ENCODE data around the gene IL1R1. TPM values are rescaled to one million over a fixed set of nuclear protein-coding genes. Genes with fewer than 3 reads are reported as not detected.

The IL1R1 gene
- total RNA-seq, 2 experiments from 2014 or later = not detected

- Histone ChIP-seq H3K4me3 (ENCODE audit: low read depth, low read length, poor library complexity, severe bottlenecking) (no peak overlapping the region), H3K36me3 (ENCODE audit: insufficient read depth, low read length) (no peaks in the 10 kb centered on the region), H2AFZ (ENCODE audit: low read length) (no peak overlapping the region), H4K20me1 (ENCODE audit: insufficient read depth, low read length) (no peaks in the 10 kb centered on the region), H3K27ac (ENCODE audit: low read depth, low read length, poor library complexity, severe bottlenecking) (no peak overlapping the region), H3K4me1 (ENCODE audit: insufficient read depth, low read length, poor library complexity, severe bottlenecking) (no peaks in the 10 kb centered on the region), H3K4me2 (ENCODE audit: low read length) (no peak overlapping the region), H3K9me2 (ENCODE audit: insufficient read depth, low read length) (no peaks in the 10 kb centered on the region), H3K79me2 (ENCODE audit: insufficient read depth, low read depth, low read length) (no peaks in the 10 kb centered on the region), H3K9me3 (ENCODE audit: low read length) (no peaks in the 10 kb centered on the region)
- ChIA-PET POLR2A (no interaction called here), CTCF (ENCODE audit: unreplicated experiment) (no interaction called here)
- TF ChIP-seq EZH2phosphoT487 (IDR thresholded peaks at IDR 0.05; ENCODE audit: borderline replicate concordance, low read depth, low read length) (no peak), CTCF (conservative IDR thresholded peaks at IDR 0.05; ENCODE audit: low read length) (no peak)
- BruUV-seq (replicated peaks) = no TSS peak
- no peak for DNase-seq (ENCODE audit: low spot score)
- intact Hi-C loops (cut with micrococcal nuclease; ENCODE audit: unreplicated experiment) = no loop called here
Measured at GRCh38 chr2:102096103-102096502, 46.4 kb upstream of the IL1R1 start.

DNA sequence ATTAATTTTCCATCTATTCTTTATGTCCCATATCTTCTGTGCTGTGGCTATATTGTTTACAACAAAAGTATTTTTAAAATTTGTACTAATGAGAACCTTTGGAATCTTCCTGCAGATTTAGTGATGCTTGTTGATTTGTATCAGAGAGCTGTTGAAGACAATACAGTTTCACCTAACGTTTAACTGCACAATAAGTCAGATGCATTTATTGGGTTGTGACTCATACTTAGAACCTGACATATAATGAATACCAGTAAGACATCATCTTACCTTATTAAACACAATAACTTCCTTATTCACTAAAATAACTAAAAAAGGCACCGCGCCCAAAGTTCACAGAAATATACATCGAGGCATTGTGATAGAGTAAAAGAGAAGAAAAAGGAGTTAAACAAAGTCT is 43.8 kb upstream of the IL1R1 start:
- Histone ChIP-seq H3K79me2 (ENCODE audit: insufficient read depth, low read depth, low read length) (no peaks in the 10 kb centered on the region), H3K4me2 (ENCODE audit: low read length) (no peak overlapping the region), H3K4me3 (ENCODE audit: low read depth, low read length, poor library complexity, severe bottlenecking) (no peak overlapping the region), H2AFZ (ENCODE audit: low read length) (no peak overlapping the region), H3K4me1 (ENCODE audit: insufficient read depth, low read length, poor library complexity, severe bottlenecking) (no peaks in the 10 kb centered on the region), H3K36me3 (ENCODE audit: insufficient read depth, low read length) (no peaks in the 10 kb centered on the region), H3K9me2 (ENCODE audit: insufficient read depth, low read length) (no peaks in the 10 kb centered on the region), H4K20me1 (ENCODE audit: insufficient read depth, low read length) (no peaks in the 10 kb centered on the region), H3K27ac (ENCODE audit: low read depth, low read length, poor library complexity, severe bottlenecking) (no peak overlapping the region), H3K9me3 (ENCODE audit: low read length) (0 out of 2 replicates have a peak, but pooled peaks cover 4% of the 10 kb centered on the region)
- DNase-seq (ENCODE audit: low spot score) = no peak
- CTCF ChIA-PET (ENCODE audit: unreplicated experiment) = no interaction called here
- POLR2A ChIA-PET = no interaction called here
- intact Hi-C loops (cut with micrococcal nuclease; ENCODE audit: unreplicated experiment) = no loop called here
- BruUV-seq (replicated peaks) = no TSS peak
- TF ChIP-seq CTCF (conservative IDR thresholded peaks at IDR 0.05; ENCODE audit: low read length) (no peak), EZH2phosphoT487 (IDR thresholded peaks at IDR 0.05; ENCODE audit: borderline replicate concordance, low read depth, low read length) (no peak)

GRCh38 chr2:102099536-102100298 is 42.8 kb upstream of the IL1R1 start:
- Histone ChIP-seq H3K9me2 (ENCODE audit: insufficient read depth, low read length) (no peaks in the 10 kb centered on the region), H4K20me1 (ENCODE audit: insufficient read depth, low read length) (no peaks in the 10 kb centered on the region), H3K79me2 (ENCODE audit: insufficient read depth, low read depth, low read length) (no peaks in the 10 kb centered on the region), H3K4me2 (ENCODE audit: low read length) (no peak overlapping the region), H3K9me3 (ENCODE audit: low read length) (0 out of 2 replicates have a peak, but pooled peaks cover 4% of the 10 kb centered on the region), H2AFZ (ENCODE audit: low read length) (no peak overlapping the region), H3K4me1 (ENCODE audit: insufficient read depth, low read length, poor library complexity, severe bottlenecking) (no peaks in the 10 kb centered on the region), H3K36me3 (ENCODE audit: insufficient read depth, low read length) (no peaks in the 10 kb centered on the region), H3K4me3 (ENCODE audit: low read depth, low read length, poor library complexity, severe bottlenecking) (no peak overlapping the region), H3K27ac (ENCODE audit: low read depth, low read length, poor library complexity, severe bottlenecking) (no peak overlapping the region)
- TF ChIP-seq EZH2phosphoT487 (IDR thresholded peaks at IDR 0.05; ENCODE audit: borderline replicate concordance, low read depth, low read length) (no peak), CTCF (conservative IDR thresholded peaks at IDR 0.05; ENCODE audit: low read length) (no peak)
- no peak for DNase-seq (ENCODE audit: low spot score)
- POLR2A ChIA-PET = no interaction called here
- CTCF ChIA-PET (ENCODE audit: unreplicated experiment) = no interaction called here
- BruUV-seq (replicated peaks) = no TSS peak
- intact Hi-C loops (cut with micrococcal nuclease; ENCODE audit: unreplicated experiment) = no loop called here

All from OCI-LY7 (cell line).